ENCODE results near the gene PABPN1. TPM values are rescaled to one million over a fixed set of nuclear protein-coding genes. Genes with fewer than 3 reads are reported as not detected.
A peak's percentile ranks its signal among the peaks of the same experiment; 100 is the strongest.

The PABPN1 gene
- total and polyA plus RNA-seq, 2 of the 13 experiments (the other 11 are each of a cell fraction or from before 2014, with no cell fraction given) = 233 to 524 TPM

- no peak for TF ChIP-seq BCLAF1 (IDR thresholded peaks at IDR 0.05)
- no peak for TF ChIP-seq SAP130 (CRISPR knock-in tag; IDR thresholded peaks at IDR 0.05; ENCODE audit: low read depth)
- TF ChIP-seq NCOR1 (IDR thresholded peaks at IDR 0.05; ENCODE audit: borderline replicate concordance, low read length) = no peak
- TF ChIP-seq AHR (CRISPR knock-in tag; IDR thresholded peaks at IDR 0.05) = no peak
- no peak for TF ChIP-seq HMG20A (CRISPR knock-in tag; IDR thresholded peaks at IDR 0.05; ENCODE audit: borderline replicate concordance)
- 0 out of 2 replicates have a peak, but pooled peaks have one; percentile 59 for TF ChIP-seq KLF9 (CRISPR knock-in tag; IDR thresholded peaks at IDR 0.05; ENCODE audit: low read depth)
- 0 out of 2 replicates have a peak, but pooled peaks have one; percentile 27 for TF ChIP-seq TSC22D2 (CRISPR knock-in tag; IDR thresholded peaks at IDR 0.05; ENCODE audit: borderline replicate concordance)
- TF ChIP-seq ZBTB39 (CRISPR knock-in tag; IDR thresholded peaks at IDR 0.05) = no peak; the same call in 1 of the 2 replicates
- peak; percentile 46; the same call in 1 of the 2 replicates for TF ChIP-seq ZBTB7B (CRISPR knock-in tag; IDR thresholded peaks at IDR 0.05)
- TF ChIP-seq ZNF281 (CRISPR knock-in tag; IDR thresholded peaks at IDR 0.05; ENCODE audit: borderline replicate concordance) = no peak
- no peak for TF ChIP-seq ZBTB40 (IDR thresholded peaks at IDR 0.05)
- TF ChIP-seq ZBTB40 (CRISPR knock-in tag; IDR thresholded peaks at IDR 0.05) = peak; percentile 13; the same call in 1 of the 2 replicates
- no peak for TF ChIP-seq ZNF878 (CRISPR knock-in tag; IDR thresholded peaks at IDR 0.05)
These were observed 35.7 kb upstream of the PABPN1 start (continued) for GRCh38 chr14:23285530-23286019.
